B cell (primary cell): ENCODE measurements around the gene DGCR2.

ENCODE experiments used
- EZH2 ChIP-seq: IDR thresholded peaks from 2 replicates; pipeline ENCODE4 v1.6.1; 2012; ENCODE audit warnings: borderline replicate concordance, low read depth, mild to moderate bottlenecking, moderate library complexity, low read length; ENCODE audit not compliant: insufficient read depth, poor library complexity, severe bottlenecking
- TF ChIP-seq, protein P1 (sequence below): fragments of 200-600 bp; IDR thresholded peaks from one replicate; pipeline ENCODE4 v1.8.0; 2022; ENCODE audit warnings: antibody characterized with exemption, mild to moderate bottlenecking

DNA sequence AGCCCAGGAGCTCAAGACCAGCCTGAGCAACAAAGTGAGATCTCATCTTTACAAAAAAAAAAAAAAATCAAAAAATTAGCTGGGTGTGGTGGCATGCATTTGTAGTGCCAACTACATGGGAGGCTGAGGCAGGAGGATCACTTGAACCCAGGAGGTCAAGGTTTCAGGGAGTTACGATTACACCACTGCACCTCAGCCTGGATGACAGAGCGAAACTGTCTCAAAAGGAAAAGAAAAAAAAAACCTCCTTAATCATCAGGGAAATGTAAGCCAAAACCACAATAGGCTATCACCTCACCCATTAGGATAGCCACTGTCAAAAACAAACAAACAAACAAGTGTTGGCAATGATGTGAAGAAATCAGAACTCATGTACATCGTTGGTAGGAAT lies 13.4 kb downstream of the DGCR2 start:
- TF ChIP-seq, protein P1, sequence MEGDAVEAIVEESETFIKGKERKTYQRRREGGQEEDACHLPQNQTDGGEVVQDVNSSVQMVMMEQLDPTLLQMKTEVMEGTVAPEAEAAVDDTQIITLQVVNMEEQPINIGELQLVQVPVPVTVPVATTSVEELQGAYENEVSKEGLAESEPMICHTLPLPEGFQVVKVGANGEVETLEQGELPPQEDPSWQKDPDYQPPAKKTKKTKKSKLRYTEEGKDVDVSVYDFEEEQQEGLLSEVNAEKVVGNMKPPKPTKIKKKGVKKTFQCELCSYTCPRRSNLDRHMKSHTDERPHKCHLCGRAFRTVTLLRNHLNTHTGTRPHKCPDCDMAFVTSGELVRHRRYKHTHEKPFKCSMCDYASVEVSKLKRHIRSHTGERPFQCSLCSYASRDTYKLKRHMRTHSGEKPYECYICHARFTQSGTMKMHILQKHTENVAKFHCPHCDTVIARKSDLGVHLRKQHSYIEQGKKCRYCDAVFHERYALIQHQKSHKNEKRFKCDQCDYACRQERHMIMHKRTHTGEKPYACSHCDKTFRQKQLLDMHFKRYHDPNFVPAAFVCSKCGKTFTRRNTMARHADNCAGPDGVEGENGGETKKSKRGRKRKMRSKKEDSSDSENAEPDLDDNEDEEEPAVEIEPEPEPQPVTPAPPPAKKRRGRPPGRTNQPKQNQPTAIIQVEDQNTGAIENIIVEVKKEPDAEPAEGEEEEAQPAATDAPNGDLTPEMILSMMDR, result no peak
- no peak for TF ChIP-seq EZH2
